ENCODE results near the gene CCNL2. TPM values are rescaled to one million over a fixed set of nuclear protein-coding genes. Genes with fewer than 3 reads are reported as not detected.

CCNL2 gene
- total RNA-seq, 2 experiments from 2014 or later: 104 TPM

DNA sequence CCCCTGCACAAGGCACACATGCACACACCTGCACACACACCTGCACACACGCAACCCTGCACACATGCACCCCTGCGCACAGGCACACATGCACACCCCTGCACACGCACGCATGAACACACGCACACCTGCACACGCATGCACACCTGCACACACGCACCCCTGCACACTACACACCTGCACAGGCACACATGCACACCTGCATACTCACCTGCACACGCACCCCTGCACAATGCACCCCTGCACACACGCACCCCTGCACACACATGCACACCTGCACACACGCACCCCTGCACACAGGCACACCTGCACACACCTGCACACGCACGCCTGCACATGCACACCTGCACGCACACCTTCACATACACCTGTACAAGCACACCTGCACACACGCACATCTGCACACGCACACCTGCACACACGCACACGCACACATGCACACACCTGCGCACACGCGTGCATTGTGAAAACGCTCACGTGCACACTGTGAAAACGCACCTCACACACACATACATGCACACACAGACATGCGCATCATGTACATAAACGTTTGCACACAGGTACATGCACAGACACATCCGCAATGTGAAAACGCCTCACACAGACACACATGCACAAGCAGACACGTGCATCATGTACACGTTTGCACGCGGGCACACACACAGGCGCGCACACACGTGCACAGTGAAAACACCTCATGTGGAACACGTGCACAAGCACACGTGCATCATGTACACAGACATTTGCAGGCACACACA lies 58.2 kb downstream of the CCNL2 start:
- ChIA-PET POLR2A (no interaction called here), CTCF (no interaction called here)
- DNase-seq: no peak
- H3K36me3 Mint-ChIP-seq (ENCODE audit: low read depth): peaks cover 20% of the 10 kb centered on the region
- H3K27me3 Mint-ChIP-seq: no peaks in the 10 kb centered on the region
- no peak overlapping the region for H3K27ac Mint-ChIP-seq
- peaks cover 9% of the 10 kb centered on the region for H3K9me3 Mint-ChIP-seq
- no peak overlapping the region for H3K4me3 Mint-ChIP-seq
- H3K4me1 Mint-ChIP-seq: peaks cover 5% of the 10 kb centered on the region

DNA sequence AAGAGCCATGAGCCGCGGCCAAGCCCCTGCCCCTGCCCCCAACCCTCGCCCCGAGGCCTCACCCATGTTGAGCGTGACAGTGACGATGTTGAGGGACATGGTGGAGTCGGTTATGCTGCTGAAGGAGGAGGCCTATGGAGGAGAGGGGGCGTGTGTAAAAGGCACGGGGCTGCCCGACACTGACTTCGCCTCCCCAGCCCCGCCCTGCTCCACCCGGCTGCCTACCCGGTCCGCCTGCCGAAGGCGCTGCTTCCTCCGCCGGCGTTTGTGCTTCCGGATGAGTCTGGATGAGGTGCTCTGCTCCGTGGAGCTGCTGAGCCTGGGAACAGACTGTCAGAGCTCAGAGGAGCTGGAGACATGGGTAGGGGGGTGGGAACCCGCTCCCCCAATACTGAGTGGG lies 59.0 kb downstream of the CCNL2 start:
- Mint-ChIP-seq H3K27ac (no peak overlapping the region), H3K36me3 (ENCODE audit: low read depth) (peaks cover 20% of the 10 kb centered on the region), H3K27me3 (no peaks in the 10 kb centered on the region), H3K9me3 (peaks cover 9% of the 10 kb centered on the region), H3K4me1 (peaks cover 5% of the 10 kb centered on the region), H3K4me3 (no peak overlapping the region)
- POLR2A ChIA-PET: no interaction called here
- CTCF ChIA-PET: no interaction called here
- no peak for DNase-seq

DNA sequence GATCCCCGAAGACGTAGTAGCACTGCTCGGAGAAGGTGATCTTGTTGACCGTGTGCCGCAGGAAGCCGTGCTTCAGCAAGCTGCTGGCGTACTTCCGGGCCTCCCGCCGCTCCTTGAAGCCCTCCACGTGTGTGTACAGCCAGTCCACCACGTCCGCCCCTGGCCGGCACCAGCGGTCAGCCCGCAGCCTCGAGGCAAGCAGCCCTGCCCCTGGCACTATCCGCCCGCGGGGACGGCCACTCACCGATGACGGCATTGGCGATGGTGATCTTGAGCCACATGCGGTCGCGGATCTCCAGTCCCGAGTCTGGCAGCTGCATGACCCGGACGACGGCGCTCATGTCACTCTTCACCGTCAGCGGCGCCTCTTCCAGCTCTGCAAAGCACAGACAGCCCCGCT lies 60.9 kb downstream of the CCNL2 start:
- ChIA-PET POLR2A (no interaction called here), CTCF (no interaction called here)
- Mint-ChIP-seq H3K4me3 (no peak overlapping the region), H3K4me1 (no peaks in the 10 kb centered on the region), H3K9me3 (peaks cover 9% of the 10 kb centered on the region), H3K27ac (no peak overlapping the region), H3K27me3 (no peaks in the 10 kb centered on the region), H3K36me3 (ENCODE audit: low read depth) (peaks cover 20% of the 10 kb centered on the region)
- no peak for DNase-seq

DNA sequence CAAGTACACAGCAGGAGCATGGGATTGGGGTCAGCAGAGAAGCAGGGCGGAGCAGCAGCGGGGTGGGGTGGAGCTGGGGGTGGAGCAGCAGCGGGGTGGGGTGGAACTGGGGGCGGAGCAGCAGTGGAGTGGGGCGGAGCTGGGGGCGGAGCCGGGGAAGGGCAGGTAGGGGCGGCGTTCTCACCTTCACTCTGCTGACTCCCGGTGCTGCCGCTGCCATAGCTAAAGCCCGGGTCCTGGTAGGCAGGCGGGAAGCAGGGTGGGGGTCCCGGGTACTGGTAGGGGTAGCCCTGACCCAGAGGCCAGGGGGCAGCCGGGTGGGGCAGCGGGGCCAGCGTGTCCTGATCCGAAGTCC lies 61.4 kb downstream of the CCNL2 start:
- Mint-ChIP-seq H3K27ac (no peak overlapping the region), H3K9me3 (peaks cover 9% of the 10 kb centered on the region), H3K36me3 (ENCODE audit: low read depth) (peaks cover 18% of the 10 kb centered on the region), H3K27me3 (no peaks in the 10 kb centered on the region), H3K4me3 (no peak overlapping the region), H3K4me1 (no peaks in the 10 kb centered on the region)
- ChIA-PET CTCF (no interaction called here), POLR2A (no interaction called here)
- DNase-seq: no peak

DNA sequence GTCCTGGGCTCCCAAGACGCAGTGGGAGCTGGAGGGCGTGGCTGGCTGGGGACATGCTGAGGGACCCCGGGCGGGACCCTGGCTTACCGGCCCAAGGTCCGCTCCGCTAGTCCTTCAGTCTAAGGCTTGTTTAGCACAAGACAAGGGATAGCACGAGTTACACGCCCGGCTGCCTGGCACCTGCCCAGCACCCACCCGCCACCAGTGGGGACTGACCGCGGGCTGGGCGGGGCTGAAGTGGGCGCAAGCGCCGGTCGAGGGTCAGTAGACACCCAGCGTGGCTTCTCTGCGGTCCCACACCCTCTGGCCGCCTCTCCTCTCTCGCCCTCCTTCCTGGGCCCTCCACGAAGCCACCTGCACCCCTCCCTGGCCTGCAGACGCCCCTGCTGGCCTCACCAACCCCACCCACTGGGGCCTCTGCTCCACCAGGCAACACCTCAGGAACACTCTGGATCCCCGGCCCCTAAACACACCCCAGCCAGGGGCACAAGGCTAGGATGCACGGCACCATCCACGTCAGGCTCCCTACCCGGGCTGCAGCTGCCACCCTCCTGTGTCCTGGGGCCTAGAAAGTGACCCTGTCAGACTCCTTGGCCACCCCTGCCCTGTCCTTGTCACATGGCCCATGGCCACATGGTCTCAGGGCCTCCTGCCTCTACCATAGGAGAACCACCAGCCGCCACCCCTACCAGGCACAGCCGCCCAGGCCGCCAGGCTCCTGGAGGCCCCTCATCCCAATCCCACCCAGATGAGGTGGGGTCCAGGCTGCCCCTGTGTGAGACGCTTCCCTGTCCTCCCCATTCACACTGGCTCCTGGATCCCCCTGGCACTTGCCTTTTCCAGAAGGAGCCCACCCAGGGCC lies 62.0 kb downstream of the CCNL2 start:
- no peak overlapping the region for H3K4me3 Mint-ChIP-seq
- peaks cover 17% of the 10 kb centered on the region for H3K36me3 Mint-ChIP-seq (ENCODE audit: low read depth)
- POLR2A ChIA-PET: no interaction called here
- no peaks in the 10 kb centered on the region for H3K27me3 Mint-ChIP-seq
- CTCF ChIA-PET: no interaction called here
- no peak for DNase-seq
- no peak overlapping the region for H3K27ac Mint-ChIP-seq
- peaks cover 9% of the 10 kb centered on the region for H3K9me3 Mint-ChIP-seq
- no peaks in the 10 kb centered on the region for H3K4me1 Mint-ChIP-seq

DNA sequence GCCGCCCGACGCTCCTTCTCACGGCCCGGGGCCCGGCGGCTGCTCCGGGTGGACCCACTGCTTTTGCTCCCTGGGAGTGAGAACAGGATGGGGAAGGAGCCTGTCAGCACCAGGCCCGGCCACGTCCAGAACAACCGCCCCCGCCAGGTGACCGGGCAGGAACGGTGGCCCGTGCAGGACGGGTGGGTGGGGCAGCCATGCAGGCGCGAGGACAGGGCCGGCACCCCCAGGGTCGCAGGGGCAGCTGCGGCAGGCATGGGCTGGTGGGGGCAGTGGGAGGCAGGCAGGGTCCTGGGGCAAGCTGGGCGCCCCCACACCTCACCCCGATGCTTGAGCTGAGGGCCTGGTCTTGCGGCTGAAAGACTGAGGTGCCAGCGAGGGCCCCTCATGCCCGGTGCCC lies 62.7 kb downstream of the CCNL2 start:
- no peak overlapping the region for H3K27ac Mint-ChIP-seq
- H3K4me3 Mint-ChIP-seq: no peak overlapping the region
- peaks cover 9% of the 10 kb centered on the region for H3K9me3 Mint-ChIP-seq
- peaks cover 17% of the 10 kb centered on the region for H3K36me3 Mint-ChIP-seq (ENCODE audit: low read depth)
- POLR2A ChIA-PET: no interaction called here
- H3K4me1 Mint-ChIP-seq: no peaks in the 10 kb centered on the region
- CTCF ChIA-PET: no interaction called here
- H3K27me3 Mint-ChIP-seq: no peaks in the 10 kb centered on the region
- DNase-seq: no peak

DNA sequence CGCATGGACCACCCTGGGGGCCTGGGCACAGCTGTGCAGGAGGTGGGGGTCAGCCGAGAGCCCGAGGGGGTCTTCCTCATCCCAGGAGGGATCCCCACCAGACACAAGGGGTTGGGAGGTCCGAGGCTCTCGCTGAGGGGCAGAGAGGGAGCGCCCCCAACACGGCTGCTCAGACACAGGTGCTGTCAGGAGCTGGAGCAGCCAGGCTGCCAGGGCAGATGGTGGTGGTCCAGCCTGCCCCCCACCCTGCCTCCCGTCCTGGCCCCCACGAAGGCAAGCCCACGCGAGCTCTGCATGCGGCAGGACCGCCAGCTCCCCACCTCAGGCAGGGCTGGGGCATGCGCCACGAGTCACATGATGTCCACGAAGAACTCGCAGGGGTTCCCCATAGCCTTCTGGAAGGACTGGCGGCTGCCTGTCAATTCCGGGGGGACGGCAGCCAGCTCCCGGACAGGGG lies 63.3 kb downstream of the CCNL2 start:
- H3K9me3 Mint-ChIP-seq: peaks cover 3% of the 10 kb centered on the region
- H3K36me3 Mint-ChIP-seq (ENCODE audit: low read depth): peaks cover 11% of the 10 kb centered on the region
- DNase-seq: no peak
- ChIA-PET POLR2A (interaction anchor here (2.0 kb wide), 1 partner anchor 10 kb away, joined by 5 read pairs; no protein-coding TSS in a partner anchor), CTCF (no interaction called here)
- no peaks in the 10 kb centered on the region for H3K27me3 Mint-ChIP-seq
- no peaks in the 10 kb centered on the region for H3K4me1 Mint-ChIP-seq
- no peak overlapping the region for H3K4me3 Mint-ChIP-seq
- H3K27ac Mint-ChIP-seq: no peak overlapping the region

Other genes with a start within 250 kb of the CCNL2 start
- gene TTLL10, start 225.5 kb downstream of the CCNL2 start, total RNA-seq: not detected
- 100 to 1,000 TPM; 115 to 116 TPM for gene TNFRSF18, start 192.7 kb downstream of the CCNL2 start, total RNA-seq
- 100 to 1,000 TPM; 237 to 243 TPM for gene TNFRSF4, start 185.2 kb downstream of the CCNL2 start, total RNA-seq
- gene SDF4, start 167.3 kb downstream of the CCNL2 start, total RNA-seq: 100 to 1,000 TPM; 181 TPM
- gene B3GALT6, start 167.1 kb downstream of the CCNL2 start, total RNA-seq: 10 to 100 TPM; 13.3 to 14.4 TPM
- gene C1QTNF12, start 152.6 kb downstream of the CCNL2 start, total RNA-seq: 1 to 10 TPM; 2.0 to 4.2 TPM
- gene UBE2J2, start 125.5 kb downstream of the CCNL2 start, total RNA-seq: 10 to 100 TPM; 62.4 to 63.5 TPM
- gene SCNN1D, start 118.9 kb downstream of the CCNL2 start, total RNA-seq: 1 to 10 TPM; 3.9 to 4.4 TPM
- gene ACAP3, start 91.4 kb downstream of the CCNL2 start, total RNA-seq: 10 to 100 TPM; 64.4 to 72.3 TPM
- gene PUSL1, start 90.7 kb downstream of the CCNL2 start, total RNA-seq: 10 to 100 TPM; 17.9 to 20.0 TPM
- 100 to 1,000 TPM; 109 to 111 TPM for gene INTS11, start 74.7 kb downstream of the CCNL2 start, total RNA-seq
- gene CPTP, start 74.5 kb downstream of the CCNL2 start, total RNA-seq: 10 to 100 TPM; 19.8 to 21.9 TPM
- under 1 TPM; 0.75 to 0.78 TPM for gene TAS1R3, start 68.1 kb downstream of the CCNL2 start, total RNA-seq
- 10 to 100 TPM; 36.0 to 37.8 TPM for gene DVL1, start 49.9 kb downstream of the CCNL2 start, total RNA-seq
- gene MXRA8, start 40.8 kb downstream of the CCNL2 start, total RNA-seq: under 1 TPM; 0.18 to 0.23 TPM
- 100 to 1,000 TPM; 121 to 122 TPM for gene AURKAIP1, start 24.1 kb downstream of the CCNL2 start, total RNA-seq
- gene MRPL20, start 8.0 kb upstream of the CCNL2 start, total RNA-seq: 10 to 100 TPM; 82.8 to 87.3 TPM
- gene ANKRD65, start 21.9 kb upstream of the CCNL2 start, total RNA-seq: not detected
- gene VWA1, start 36.4 kb upstream of the CCNL2 start, total RNA-seq: under 1 TPM; 0.33 to 0.45 TPM
- 1 to 10 TPM in 1 of 2 experiments, under 1 TPM in 1; 0.98 to 1.4 TPM for gene ATAD3C, start 50.4 kb upstream of the CCNL2 start, total RNA-seq
- 10 to 100 TPM; 25.5 to 26.9 TPM for gene ATAD3B, start 72.4 kb upstream of the CCNL2 start, total RNA-seq
- gene ATAD3A, start 112.8 kb upstream of the CCNL2 start, total RNA-seq: 10 to 100 TPM; 26.2 to 26.5 TPM
- under 1 TPM in 1 of 2 experiments, not detected in 1; 0.28 TPM for gene TMEM240, start 141.3 kb upstream of the CCNL2 start, total RNA-seq
- 100 to 1,000 TPM; 111 to 113 TPM for gene SSU72, start 175.5 kb upstream of the CCNL2 start, total RNA-seq
- gene FNDC10, start 200.8 kb upstream of the CCNL2 start, total RNA-seq: 1 to 10 TPM; 2.6 to 2.7 TPM
- gene MIB2, start 216.2 kb upstream of the CCNL2 start, total RNA-seq: 10 to 100 TPM; 37.2 to 37.5 TPM
- gene MMP23B, start 232.8 kb upstream of the CCNL2 start, total RNA-seq: 1 to 10 TPM in 1 of 2 experiments, under 1 TPM in 1; 0.63 to 2.4 TPM